ENCODE results near the gene ABCD3.
"Not testable (repeated sequence)": the region's sequence is repeated elsewhere in the genome, so short reads cannot be mapped to it uniquely, and the experiment has no call there.

- not testable (repeated sequence) for TF ChIP-seq FOS, POLR2A (IDR thresholded peaks at IDR 0.05; ENCODE audit: low read depth, low read length)
These were observed 39.7 kb upstream of the ABCD3 start for GRCh38 chr1:94378493-94378892.
